ENCODE measurements around the gene EXOSC10. TPM values are rescaled to one million over a fixed set of nuclear protein-coding genes. Genes with fewer than 3 reads are reported as not detected.

Gene EXOSC10
- polyA plus RNA-seq (ENCODE audit: low read depth in 6 of 6), result 10 to 100 TPM; 23.4 to 55.2 (median 41.4) TPM

DNA sequence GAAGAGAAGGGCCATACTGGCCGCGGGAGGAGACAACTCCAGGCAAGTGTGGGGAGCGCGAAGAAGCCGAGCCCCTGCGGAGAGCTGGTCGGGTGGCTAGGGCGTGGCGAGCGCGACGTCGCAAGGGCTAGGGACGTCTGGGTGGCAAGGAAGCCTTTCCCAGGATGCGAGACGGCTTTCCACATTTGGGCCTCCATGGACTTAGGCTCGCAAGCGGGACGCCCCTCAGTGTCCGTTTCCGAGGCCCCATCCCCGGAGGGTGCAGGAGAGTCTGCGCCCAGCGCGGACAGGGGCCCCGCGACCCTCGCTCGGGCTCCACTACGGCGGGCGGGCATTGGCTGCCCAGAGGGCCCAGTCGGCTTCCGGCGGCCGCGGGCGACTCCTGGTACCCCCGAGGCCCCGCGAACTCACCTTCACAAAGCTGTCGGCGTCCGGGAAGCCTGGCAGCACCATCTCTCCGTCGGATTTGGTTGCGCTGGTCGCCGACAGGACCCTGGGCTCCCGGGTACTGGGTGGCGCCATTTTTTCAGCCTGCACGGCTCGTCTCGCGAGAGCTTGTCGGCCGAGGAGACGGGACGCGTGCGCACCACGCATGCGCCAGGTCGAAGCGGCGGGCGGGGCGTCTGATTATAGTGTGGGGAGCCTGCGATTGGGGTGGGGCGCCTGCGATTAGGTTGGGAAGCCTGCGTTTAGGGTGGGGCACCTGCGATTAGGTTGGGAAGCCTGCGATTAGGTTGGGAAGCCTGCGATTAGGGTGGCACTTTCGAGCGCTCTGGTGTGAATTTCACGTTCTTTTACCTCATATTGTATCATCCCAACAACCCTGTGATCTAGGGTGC, at the start of gene EXOSC10:
Gene EXOSC10 (minus strand): TSS at position 560 of the 839 bp plus-strand sequence. CDS start 38 bp downstream, at position 522.
- peak within 1 kb of the TSS; percentile 94 to 97 (median 95) for H3K4me3 Mint-ChIP-seq
- DNase-seq (peak; percentile 92), ATAC-seq (ENCODE audit: low read depth in 2 of 2) (peak; percentile 96 to 98)
- peaks cover 6 to 19% (median 11%) of the 10 kb centered on the region in 3 donors for H3K4me1 Mint-ChIP-seq
- H3K36me3 Mint-ChIP-seq, result no peaks in the 10 kb centered on the region
- no peaks in the 10 kb centered on the region for H3K27me3 Mint-ChIP-seq
- no peaks in the 10 kb centered on the region for H3K9me3 Mint-ChIP-seq
- H3K27ac Mint-ChIP-seq, result peak within 1 kb of the TSS; percentile 91 to 99 (median 94)

DNA sequence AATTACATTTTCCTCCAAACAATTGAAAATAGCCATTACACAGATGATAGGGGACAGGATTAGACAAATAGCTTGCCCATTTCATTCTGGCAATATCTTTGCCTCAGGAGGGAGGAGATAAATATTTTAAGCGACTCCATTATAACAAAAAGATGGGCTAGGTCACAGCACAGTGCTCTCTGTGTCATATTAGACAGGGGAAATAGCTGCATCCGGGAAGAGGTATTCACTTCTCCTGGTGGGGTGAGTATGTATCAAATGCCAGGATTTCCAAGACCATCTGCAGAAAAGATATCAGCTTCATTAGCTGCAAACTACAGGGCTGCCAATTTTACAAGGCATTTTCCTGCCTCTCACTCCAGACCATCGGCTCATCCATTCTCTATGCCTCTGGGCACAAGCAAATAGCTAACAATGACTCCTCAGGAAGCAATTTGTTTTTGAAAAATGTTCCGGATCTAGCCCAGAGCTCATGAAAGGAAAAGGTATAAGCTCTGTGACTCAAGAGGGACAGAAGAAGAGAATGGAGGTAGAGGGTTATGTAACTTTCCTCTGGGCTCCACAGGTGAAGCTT, 47.6 kb upstream of the EXOSC10 start:
- Mint-ChIP-seq H3K36me3 (peaks cover 26% of the 10 kb centered on the region in 2 donors), H3K27ac (no peak overlapping the region)

DNA sequence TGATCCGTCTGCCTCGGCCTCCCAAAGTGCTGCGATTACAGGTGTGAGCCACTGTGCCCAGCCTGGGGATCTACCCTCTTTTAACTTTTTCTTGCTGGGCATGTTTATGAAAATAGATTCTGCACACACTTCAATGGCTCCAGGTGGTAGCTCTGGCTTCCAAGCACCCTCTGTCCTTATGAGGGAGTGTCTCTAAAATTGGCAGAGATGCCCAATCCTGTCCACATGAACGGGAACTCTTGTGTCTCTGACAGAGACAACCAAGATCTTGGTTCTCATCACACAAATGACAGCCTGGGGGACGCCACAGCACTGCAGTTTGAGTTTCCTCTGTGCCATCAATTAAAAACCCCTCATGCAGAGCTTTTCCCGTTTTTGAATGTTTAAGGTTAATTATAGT, 46.1 kb upstream of the EXOSC10 start:
- ATAC-seq (ENCODE audit: low read depth in 2 of 2) (no peak), DNase-seq (no peak)
- Mint-ChIP-seq H3K27me3 (no peaks in the 10 kb centered on the region), H3K4me1 (no peaks in the 10 kb centered on the region), H3K36me3 (peaks cover 26% of the 10 kb centered on the region in 2 donors), H3K9me3 (no peaks in the 10 kb centered on the region), H3K4me3 (no peak overlapping the region), H3K27ac (no peak overlapping the region)

More for the DNA sequence above, 47.6 kb upstream of the EXOSC10 start:
- Mint-ChIP-seq H3K9me3 (no peaks in the 10 kb centered on the region), H3K4me3 (no peak overlapping the region), H3K4me1 (no peaks in the 10 kb centered on the region), H3K27me3 (no peaks in the 10 kb centered on the region)
- no peak for DNase-seq
- no peak for ATAC-seq (ENCODE audit: low read depth in 2 of 2)

DNA sequence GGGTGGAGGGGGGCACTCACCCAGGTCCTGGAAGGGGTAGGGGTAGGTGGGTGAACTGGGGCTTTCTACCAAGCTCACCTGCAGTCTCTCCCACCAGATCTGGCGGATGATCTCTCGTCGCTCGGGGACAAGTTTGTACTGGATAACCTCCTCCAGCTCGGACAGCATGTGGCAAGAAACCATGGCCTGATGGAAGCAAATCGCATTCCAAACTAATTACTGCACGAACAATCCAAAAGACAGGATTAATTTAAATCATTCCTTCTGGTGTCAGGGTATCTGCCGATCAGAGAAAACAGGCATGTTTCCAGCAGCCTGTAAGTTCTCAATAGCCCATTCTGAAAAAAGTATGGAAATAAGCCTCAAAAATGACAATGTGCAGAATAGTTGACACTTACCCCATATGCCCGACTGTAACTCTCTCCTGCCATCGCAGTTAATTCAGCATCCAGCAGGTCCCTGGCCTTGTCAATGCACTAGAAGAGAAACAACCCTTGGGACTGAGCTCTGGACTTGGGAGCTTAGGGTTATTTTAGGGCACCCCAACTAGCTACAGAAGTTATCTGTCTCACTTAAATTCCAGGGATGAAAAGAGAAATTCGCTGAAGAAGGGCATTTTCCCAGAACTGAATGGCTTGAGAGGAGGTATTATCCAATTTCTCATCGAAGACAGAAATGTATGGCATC, 45.0 kb upstream of the EXOSC10 start:
- Mint-ChIP-seq H3K27ac (peak overlapping the region in 1 of 6 donors; percentile 49), H3K4me1 (no peaks in the 10 kb centered on the region), H3K36me3 (peaks cover 26% of the 10 kb centered on the region in 2 donors)

DNA sequence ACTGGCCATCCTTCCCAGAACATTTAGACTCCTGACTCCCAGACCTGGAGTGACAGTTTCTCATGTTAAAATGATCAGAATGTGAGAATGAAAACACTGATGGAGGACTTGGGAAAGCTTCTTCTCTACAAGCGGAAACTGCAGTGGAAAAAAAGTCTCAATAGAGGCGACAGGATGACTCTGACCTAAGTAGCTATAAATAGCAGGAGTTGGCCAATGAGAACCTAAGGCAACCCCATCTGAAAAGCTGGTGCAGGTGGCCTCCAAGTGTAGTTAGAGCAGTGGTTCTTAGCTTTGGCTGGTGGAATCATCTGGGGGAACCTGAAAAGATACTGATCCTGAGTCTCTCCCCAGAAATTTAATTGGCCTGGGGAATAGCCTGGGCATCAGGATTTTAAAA, 44.2 kb upstream of the EXOSC10 start:
- Mint-ChIP-seq H3K36me3 (peaks cover 26 to 28% of the 10 kb centered on the region in 2 donors), H3K4me3 (no peak overlapping the region), H3K9me3 (no peaks in the 10 kb centered on the region), H3K27ac (no peak overlapping the region), H3K27me3 (no peaks in the 10 kb centered on the region), H3K4me1 (no peaks in the 10 kb centered on the region)
- ATAC-seq (ENCODE audit: low read depth in 2 of 2), result no peak
- no peak for DNase-seq

More for the DNA sequence above, 45.0 kb upstream of the EXOSC10 start:
- Mint-ChIP-seq H3K27me3 (no peaks in the 10 kb centered on the region), H3K4me3 (no peak overlapping the region), H3K9me3 (no peaks in the 10 kb centered on the region)
- ATAC-seq (ENCODE audit: low read depth in 2 of 2) (no peak), DNase-seq (no peak)

DNA sequence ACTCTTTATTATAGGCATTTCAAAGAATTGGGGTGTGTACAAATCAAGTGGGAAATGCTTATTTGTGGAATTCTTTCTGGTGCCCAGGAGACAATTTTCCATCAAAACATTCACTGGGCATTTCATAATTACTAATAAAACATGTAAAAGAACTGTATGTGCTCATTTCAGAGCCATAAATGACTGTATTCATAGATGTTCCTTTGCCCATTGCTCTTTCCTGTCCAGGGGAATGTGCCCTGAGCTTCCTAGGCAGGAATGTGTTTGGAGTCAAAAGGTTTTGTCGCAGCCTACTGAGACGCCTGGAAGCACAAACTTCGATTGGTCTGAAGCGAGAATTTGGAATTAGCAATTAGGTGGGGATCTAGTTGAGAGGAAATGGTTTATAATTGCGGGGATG, 43.7 kb upstream of the EXOSC10 start:
- Mint-ChIP-seq H3K36me3 (peaks cover 26 to 33% of the 10 kb centered on the region in 2 donors), H3K9me3 (no peaks in the 10 kb centered on the region), H3K27me3 (no peaks in the 10 kb centered on the region), H3K4me1 (no peaks in the 10 kb centered on the region), H3K27ac (peak overlapping the region in 3 of 6 donors; percentile 28 to 65 (median 62)), H3K4me3 (no peak overlapping the region)
- ATAC-seq (ENCODE audit: low read depth in 2 of 2) (no peak), DNase-seq (no peak)

DNA sequence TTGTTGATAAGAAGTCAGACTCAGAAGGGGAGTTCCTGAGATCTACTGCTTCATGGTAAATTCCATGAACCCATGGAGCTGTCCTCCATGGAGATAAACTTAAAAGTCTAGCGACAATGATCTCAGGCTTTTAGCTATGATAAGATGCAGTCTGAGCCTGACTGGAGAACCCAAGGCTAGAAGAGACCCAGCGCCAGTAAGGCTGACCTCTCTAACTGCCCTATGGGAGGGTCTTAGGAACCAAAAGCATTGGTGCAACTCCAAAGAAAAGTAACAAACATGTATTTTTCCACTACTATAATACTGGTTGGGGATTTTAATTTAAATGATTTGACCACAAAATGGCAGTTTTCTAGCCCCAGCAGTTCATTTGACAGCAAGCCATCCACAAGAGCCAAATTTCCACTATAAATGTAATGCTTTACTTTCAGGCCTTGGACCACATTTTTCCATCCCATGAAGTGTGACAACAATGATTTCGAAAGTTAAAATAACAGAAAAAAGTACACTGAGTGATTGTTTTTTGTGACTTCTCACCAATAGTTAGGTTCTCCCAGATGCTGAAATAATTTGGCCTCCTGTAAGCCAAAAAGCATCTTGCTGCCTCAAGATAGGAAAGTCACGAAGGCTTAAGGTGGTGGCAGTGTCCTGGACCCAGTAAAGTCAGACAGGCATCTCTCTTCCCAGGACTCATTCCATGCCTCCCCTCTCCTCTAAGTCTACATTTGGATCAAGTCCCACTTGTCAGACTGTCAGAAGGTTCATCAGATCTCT, 43.1 kb upstream of the EXOSC10 start:
- Mint-ChIP-seq H3K9me3 (no peaks in the 10 kb centered on the region), H3K4me1 (no peaks in the 10 kb centered on the region), H3K36me3 (peaks cover 23 to 32% of the 10 kb centered on the region in 2 donors), H3K4me3 (no peak overlapping the region), H3K27me3 (no peaks in the 10 kb centered on the region), H3K27ac (peak overlapping the region in 1 of 6 donors; percentile 62)
- no peak for ATAC-seq (ENCODE audit: low read depth in 2 of 2)
- no peak for DNase-seq

DNA sequence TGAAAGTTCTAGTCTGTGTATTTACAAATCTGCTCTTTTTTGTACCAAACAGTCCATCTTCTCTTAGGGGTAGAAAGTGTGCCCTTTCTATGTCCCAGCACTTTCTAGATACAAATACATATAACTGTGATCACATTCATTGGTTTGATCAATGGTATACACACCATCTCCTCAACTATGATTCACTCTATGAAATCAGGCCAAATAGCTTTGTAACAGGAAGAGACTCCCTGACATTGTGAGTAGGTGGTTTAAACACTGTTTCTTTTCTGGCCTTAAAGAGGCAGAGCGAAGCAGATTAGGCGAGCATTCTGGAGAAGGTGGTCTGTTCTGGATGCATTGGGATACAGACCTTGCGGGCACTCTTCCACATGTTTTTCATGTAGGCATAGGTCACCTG, 39.3 kb upstream of the EXOSC10 start:
- Mint-ChIP-seq H3K4me1 (no peaks in the 10 kb centered on the region), H3K27ac (peak overlapping the region in 1 of 6 donors; percentile 48), H3K36me3 (peaks cover 9 to 18% of the 10 kb centered on the region in 2 donors), H3K4me3 (no peak overlapping the region), H3K27me3 (no peaks in the 10 kb centered on the region), H3K9me3 (no peaks in the 10 kb centered on the region)
- ATAC-seq (ENCODE audit: low read depth in 2 of 2) (no peak), DNase-seq (no peak)

DNA sequence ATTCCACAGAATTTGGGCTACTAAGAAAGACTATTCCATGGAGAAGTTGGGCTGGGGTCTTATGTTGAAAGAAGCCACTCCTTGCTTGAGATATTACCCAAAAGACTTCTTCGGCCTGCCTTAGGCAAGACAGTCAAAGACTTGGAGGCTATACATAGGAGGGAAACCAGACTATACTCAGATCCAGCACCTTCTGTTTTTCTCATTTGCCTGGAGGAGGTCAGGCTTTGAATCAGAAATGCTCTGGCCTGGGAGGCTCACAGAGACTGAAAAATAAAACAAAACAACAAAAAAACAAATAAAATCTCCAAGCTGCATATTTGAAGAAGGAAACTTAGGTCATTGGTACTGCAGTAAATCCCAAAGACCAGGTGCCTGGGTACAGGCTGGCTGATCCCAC, 38.4 kb upstream of the EXOSC10 start:
- Mint-ChIP-seq H3K27ac (peak overlapping the region in 1 of 6 donors; percentile 53), H3K36me3 (peaks cover 9% of the 10 kb centered on the region in 2 donors), H3K4me1 (no peaks in the 10 kb centered on the region), H3K4me3 (no peak overlapping the region), H3K9me3 (no peaks in the 10 kb centered on the region), H3K27me3 (no peaks in the 10 kb centered on the region)
- ATAC-seq (ENCODE audit: low read depth in 2 of 2) (no peak), DNase-seq (no peak)

DNA sequence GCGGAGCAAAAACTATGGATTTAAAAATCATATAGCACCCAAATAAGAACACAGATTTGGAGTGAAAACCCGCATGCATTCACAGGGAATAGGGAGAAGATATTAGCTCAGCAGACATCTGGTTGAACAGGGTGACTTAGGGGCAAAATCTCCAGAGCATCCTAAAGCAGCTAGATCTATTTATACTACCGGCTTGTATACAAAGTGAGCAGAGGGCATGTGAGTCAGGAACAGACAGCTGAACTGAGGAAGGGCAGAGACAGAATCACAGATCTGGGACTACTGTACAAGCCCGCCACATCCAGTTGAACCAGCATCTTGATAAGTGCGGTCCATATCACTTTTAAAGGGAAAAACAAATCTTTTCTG, 35.2 kb upstream of the EXOSC10 start:
- Mint-ChIP-seq H3K27ac (no peak overlapping the region), H3K9me3 (no peaks in the 10 kb centered on the region), H3K27me3 (no peaks in the 10 kb centered on the region), H3K4me1 (no peaks in the 10 kb centered on the region), H3K36me3 (peaks cover 21 to 25% of the 10 kb centered on the region in 2 donors), H3K4me3 (no peak overlapping the region)
- no peak for DNase-seq
- no peak for ATAC-seq (ENCODE audit: low read depth in 2 of 2)

DNA sequence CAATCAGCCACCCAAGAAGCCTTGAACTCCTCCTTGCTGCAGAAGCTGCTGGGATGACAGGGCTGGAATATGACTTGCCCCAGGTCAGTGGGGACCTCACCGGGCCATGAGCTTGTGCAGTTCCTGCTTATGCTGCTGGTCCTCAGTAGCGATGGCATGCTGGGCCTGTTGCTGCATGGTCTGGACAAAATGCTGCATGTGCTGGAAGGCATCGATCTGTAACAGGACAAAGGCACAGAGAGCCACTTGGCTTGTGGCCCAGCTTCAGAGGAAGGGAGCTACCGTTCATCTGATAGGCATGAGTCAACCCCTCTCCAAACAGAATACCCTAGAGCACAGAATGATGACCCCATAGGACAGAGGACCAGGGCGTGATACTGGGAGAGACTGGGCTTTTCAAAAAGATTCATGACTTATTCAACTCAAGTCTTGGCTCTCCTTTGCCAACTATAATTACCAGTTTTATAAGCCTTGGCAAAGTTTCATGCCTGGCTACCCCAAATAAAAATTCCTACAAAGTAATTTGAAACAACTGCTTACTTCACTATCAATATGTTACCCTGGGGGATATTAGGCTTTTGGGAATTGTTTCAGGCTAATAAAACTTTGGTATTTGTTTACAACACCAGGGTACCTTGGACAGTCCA, 34.7 kb upstream of the EXOSC10 start:
- Mint-ChIP-seq H3K9me3 (no peaks in the 10 kb centered on the region), H3K36me3 (peaks cover 26 to 30% of the 10 kb centered on the region in 2 donors), H3K27me3 (no peaks in the 10 kb centered on the region), H3K4me1 (no peaks in the 10 kb centered on the region), H3K4me3 (no peak overlapping the region), H3K27ac (no peak overlapping the region)
- ATAC-seq (ENCODE audit: low read depth in 2 of 2) (no peak), DNase-seq (no peak)

DNA sequence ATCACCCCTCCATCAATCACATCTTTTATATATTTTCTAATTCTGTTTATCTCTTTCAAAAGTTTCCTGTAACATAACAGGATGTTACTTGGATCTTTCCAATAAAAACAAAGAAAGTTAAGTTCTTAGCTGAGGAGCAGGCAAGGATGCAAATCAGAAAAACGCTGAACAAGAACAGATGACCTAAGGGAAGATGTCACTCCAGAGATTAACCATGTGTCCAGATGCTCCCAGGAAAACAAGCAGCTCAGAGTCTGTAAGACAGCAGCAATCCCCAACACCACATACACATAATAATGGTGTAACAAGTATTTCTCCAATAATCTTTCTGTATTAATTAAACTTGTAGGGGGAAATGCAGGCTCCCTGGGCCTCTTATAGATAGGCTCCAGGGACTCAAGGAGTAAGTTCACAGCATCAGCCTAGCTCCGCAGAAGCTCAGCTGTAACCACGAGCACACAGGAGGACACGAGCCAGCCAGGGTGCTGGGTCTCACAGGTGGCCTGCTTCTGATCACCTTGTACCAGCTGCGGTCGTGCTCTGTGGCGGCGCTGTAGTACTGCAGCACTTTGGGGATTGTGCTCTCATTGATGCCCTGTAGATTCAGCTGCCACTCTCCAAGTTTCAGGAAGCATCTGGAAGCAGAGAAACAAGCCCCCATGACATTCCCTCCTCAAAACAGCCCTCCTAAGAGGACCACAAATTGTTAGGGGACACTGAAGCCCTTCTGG, 33.1 kb upstream of the EXOSC10 start:
- DNase-seq (no peak), ATAC-seq (ENCODE audit: low read depth in 2 of 2) (no peak)
- Mint-ChIP-seq H3K36me3 (peaks cover 27 to 33% of the 10 kb centered on the region in 2 donors), H3K27ac (peak overlapping the region in 3 of 6 donors; percentile 34 to 82 (median 69)), H3K4me1 (no peaks in the 10 kb centered on the region), H3K9me3 (no peaks in the 10 kb centered on the region), H3K27me3 (no peaks in the 10 kb centered on the region), H3K4me3 (no peak overlapping the region)
